CD4-positive, alpha-beta T cell treated with Interleukin-6 for 4 hours (primary cell): ENCODE measurements around the gene AQP12B.

Source experiments
- DNase-seq: peaks from one replicate; pipeline ENCODE4 v3.0.0-alpha.2; 2020; ENCODE audit warnings: mixed read lengths

Gene AQP12B

GRCh38 chr2:240717681-240718581, 35.2 kb upstream of the AQP12B start:
- no peak for DNase-seq

GRCh38 chr2:240717181-240717641, 34.5 kb upstream of the AQP12B start:
- no peak for DNase-seq

DNA sequence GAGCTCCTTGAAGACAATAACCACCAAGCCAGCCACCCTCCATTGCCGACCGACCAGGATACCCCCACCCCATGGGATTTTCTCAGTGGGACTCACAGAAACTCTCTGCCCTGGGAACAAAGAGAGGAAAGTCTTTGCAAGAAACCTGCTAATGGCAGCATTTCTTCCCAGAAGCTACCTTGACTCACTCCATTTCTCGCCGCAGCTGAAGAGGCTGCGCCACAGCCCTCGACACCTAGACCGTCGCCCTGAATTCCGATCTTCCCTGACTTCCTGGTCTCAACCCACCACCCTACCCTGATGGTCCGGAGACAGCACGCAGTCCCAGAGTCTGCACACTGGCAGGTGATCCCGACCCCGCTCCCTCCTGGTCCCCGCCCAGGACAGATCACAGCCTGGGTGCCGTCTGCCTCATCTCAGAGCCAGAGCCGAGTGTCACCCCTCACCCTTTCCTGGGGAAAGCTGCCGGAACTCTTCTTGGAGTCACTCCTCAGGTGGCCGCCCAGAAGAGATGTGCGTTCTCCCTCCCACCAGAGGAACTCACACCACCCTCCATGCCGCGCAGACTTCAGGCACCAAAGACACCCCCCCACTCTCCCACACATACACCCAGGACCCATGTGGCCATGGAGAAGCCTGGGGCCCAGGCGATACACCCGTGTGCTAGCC, 33.6 kb upstream of the AQP12B start:
- no peak for DNase-seq

- DNase-seq = no peak
Measured at GRCh38 chr2:240714747-240715725, 32.4 kb upstream of the AQP12B start.

DNA sequence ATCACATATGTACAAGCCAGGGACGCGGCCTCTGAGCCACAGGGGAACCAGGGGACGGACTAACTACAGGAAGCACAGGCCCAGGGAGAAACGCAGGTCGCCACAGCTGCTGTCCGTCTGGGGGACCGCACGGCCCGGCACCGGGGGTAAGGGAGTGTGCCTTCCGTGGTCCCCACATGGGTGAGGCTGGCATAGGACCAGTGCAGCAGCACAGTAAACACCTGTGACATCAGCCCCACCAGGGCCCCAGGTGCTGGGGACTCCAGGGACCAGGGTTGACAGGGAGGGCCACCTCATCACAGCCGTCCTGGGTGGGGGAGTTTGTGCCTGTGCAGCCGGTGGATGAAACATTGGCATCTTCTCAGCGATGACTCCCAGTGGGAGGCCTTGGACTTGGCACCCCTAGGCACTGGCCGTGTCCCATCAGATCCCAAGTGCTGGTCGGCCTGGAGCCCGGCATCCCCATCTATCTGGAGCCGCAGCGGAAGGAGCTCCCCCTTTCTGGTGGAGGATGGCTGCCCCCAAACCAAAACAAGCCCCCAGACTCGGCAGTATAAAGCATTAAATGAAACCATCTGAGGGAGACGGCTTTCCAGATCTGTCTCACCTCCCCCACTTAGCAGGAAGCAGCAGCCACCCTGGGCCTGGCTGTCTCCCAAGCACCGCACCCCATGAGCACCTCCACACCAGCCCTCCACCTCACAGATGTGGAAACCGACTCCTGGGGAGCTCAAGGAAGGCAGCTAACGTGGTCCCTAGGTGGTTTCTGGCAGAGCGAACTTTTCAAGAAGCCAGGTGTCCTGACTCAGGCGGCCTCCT, 31.5 kb upstream of the AQP12B start:
- no peak for DNase-seq

DNA sequence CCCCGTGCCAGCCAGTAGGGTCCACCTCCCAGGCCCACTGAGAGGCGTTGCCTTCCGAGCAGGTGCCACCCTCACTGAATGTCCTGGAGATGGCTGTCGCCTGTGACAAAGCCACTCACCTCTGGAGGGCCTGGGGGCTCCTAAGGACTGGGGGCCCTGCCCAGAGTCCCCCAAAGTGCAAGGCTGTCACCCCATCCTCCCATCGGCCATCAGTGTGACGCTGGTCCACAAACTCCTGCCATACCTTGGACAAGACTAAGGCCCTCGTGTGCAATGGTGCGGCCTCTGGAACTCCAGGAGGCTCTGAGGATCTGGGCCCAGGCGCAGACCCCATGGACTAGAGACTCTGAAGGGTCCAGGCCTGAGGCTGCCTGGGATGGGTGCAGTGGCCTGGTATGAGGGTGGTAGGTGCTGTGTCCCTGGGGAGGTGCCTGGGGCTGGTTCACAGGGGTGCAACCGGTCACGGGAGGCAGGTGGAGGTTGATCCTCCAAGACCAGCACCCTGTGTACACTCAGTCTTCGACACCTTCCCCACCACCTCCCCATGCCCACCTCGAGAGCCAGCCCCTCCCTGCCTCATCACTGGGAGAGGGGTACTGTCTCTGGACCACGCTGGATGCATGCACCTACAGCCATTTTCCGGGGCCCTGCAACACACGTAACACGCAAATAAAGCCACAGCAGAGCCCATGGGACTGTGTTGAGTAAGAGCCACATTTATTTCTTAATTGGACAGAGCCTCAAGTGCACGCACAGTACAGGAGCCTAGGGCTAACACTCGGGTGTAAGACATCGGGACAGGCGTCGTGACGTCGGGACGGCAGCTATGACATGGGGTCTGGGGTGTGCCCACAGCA, 30.6 kb upstream of the AQP12B start:
- DNase-seq = no peak

- no peak for DNase-seq
Measured at GRCh38 chr2:240712121-240712520, 29.4 kb upstream of the AQP12B start.

DNA sequence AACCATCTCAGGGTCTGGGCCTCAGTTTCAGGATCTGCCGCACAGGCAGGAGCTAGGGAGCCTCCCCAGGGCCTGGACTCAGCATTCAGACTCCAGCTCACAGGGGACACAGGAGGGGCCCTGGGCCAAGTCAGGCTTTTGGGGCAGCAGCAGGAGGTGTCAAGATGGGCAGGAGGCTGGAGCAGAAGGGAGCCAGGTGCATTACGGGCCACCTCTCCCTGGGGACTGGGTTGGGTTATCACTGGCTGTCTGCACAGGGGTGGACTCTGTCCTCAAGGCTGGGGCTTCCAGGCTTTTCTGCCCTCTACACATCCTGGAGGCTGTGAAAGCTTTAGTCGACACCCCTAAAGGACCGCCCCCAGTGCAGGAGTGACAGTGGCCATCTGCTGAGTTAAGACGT, 29.0 kb upstream of the AQP12B start:
- DNase-seq = no peak

- DNase-seq = no peak
Measured at GRCh38 chr2:240711296-240711695, 28.6 kb upstream of the AQP12B start.

- DNase-seq = no peak
Measured at GRCh38 chr2:240708457-240708856, 25.8 kb upstream of the AQP12B start.

DNA sequence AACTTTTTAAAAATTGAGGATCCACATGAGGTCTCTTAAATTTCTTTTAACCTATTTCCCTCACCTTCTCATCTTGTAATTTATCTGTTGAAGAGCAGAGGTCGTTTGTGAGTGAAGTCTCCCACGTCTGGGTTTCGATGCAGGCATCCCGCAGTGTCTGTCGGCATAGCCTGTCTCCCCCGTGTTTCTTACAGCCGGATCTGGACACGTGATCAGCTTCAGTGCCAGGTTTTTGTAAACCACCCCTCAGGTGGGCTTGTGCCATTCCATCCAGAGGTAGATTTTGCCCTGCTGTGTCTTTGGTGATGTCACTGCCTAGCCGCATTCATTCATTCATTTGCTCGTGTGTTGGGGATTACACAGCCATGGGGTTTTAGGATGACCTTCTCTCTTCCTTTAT, 25.1 kb upstream of the AQP12B start:
- DNase-seq = no peak

DNA sequence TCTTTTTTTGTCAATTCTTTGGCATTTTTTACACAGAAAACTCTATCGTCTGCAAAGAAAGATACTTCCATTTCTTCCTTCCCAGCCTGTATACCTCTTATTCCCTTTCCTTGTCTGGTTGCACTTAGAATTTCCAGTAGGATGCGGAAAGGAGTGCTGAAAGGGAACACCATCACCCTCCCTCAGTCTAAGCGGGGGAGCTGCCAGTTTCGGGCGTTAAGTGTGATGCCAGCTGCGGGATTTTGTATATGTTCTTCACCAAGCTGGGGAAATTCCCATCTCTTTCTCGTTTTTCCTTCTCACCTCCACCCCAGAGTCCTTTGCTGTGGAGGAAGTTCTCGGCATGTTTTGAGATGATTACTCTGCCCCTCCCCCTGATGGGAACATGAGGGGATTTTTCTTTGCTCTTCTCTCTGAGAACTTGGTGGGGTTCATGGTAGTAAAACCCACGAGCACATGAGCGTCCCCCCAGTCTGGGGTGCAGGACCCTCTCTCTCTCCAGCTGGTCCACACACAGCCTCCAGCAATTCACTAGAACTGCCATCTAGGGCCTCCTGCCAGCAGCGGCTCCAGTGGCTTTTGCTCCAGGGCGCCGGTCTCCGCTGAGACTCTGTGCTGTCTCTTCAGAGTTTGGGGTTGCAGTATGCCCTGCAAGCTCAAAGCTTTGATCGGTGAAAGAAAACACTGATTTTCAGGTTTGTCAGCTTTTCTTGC, 24.5 kb upstream of the AQP12B start:
- no peak for DNase-seq

GRCh38 chr2:240705204-240705791, 22.6 kb upstream of the AQP12B start:
- peak; percentile 25 for DNase-seq

DNA sequence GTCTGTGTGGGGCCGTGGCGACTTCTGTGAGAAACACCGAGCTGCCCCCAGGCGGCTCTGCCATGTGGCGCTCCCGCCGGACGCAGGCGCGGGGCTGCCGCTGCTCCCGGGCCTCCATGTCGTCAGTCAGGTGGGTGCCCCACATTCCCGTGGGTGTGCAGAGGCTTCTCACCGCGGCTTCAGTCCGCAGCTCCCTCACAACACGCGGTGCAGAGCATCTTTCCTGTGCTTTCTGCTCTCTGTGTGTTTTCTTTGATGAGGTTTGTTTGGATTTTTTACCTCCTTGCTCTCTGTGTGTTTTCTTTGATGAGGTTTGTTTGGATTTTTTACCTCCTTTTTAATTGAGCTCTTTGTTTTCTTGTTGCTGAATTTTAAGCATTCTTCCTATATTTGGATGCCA, 22.0 kb upstream of the AQP12B start:
- DNase-seq = peak; percentile 43

DNA sequence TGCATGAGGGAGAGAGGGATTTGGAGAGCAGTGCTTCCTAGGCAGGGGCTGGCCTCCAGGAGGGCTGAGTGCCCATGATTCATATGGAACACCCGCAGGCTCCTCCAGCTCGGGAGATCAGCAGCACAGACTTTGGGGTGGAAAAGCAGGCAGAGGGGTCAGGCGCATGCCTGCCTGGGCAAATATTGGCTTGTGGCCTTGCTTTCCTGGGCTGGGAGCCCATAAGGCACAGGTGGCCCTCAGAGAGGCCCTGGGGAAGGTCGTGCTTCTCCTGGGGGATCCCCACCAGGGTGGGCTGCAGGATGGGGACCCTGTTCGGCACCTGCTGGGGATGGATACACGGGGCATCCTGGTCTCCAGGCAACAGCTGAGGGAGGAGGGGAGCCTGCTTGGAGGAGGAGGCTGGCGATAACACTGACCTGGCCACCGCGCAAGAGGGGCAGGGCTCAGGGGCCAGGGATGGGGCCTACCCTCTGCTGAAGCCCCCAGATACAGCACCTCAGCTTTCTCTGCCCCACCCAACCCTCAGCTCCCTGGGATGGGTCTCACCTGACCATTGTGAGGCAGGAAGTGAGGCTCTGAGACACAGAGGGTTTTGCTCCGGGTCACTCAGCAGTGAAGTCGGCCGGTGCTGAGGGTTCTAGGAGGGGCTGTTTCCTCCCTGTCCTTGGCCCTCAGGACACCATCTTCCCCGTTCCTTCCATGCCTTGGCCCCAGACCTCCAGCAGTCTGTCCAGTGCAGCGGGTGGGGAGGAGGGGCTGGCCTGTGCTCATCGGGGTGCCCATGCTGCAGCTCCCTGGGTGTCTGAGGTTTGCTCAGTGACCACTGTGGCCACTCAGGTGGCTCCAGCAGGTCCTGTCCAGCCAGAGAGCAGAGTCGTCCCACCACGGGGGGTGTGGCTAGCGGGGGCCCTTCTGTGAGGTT, 21.0 kb upstream of the AQP12B start:
- DNase-seq = no peak

DNA sequence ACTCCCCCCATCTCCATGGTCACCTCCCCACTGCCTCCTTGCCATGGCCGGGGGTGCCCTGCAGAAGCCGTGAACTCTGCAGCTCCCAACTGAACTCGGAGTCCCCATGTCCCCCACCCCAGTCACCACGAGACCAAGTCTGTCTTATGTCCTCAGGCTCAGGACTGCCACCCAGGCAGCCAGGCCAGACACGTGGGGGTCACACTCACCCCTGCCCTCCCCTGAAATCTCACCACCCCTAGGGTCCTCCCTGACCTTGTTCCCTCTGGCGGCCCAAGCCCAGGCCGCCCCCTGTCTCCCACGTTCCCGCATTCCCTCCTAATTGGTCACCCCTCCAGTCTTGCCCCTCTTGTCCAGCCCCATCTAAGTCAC, 19.9 kb upstream of the AQP12B start:
- no peak for DNase-seq

- DNase-seq = no peak
Measured at GRCh38 chr2:240701736-240702639, 19.3 kb upstream of the AQP12B start.
